GM21447 (cell line): Measurements from ENCODE around the gene TMEM127.
"Not testable (repeated sequence)": the region's sequence is repeated elsewhere in the genome, so short reads cannot be mapped to it uniquely, and the experiment has no call there.

Experiments
- ATAC-seq: cut with Tn5 transposase; IDR thresholded peaks from one replicate; pipeline ENCODE4 v1.9.1; 2021; ENCODE audit not compliant: unreplicated experiment

Gene TMEM127

GRCh38 chr2:96264656-96265348 is 995 bp downstream of the TMEM127 start:
- peak; percentile 5 for ATAC-seq

GRCh38 chr2:96264086-96264485 is 1.7 kb downstream of the TMEM127 start:
- no peak for ATAC-seq

- no peak for ATAC-seq
Observed at GRCh38 chr2:96262306-96262705, 3.5 kb downstream of the TMEM127 start.

GRCh38 chr2:96261328-96262003 is 4.3 kb downstream of the TMEM127 start:
- no peak for ATAC-seq

- ATAC-seq = peak; percentile 34
Observed at GRCh38 chr2:96260387-96261260, 5.2 kb downstream of the TMEM127 start.

- ATAC-seq = no peak
Observed at GRCh38 chr2:96259497-96259921, 6.3 kb downstream of the TMEM127 start.

- ATAC-seq = no peak
Observed at GRCh38 chr2:96258166-96259022, 7.4 kb downstream of the TMEM127 start.

GRCh38 chr2:96257744-96258143 is 8.1 kb downstream of the TMEM127 start:
- not testable (repeated sequence) for ATAC-seq

- no peak for ATAC-seq
Observed at GRCh38 chr2:96256611-96257113, 9.1 kb downstream of the TMEM127 start.

- no peak for ATAC-seq
Observed at GRCh38 chr2:96254571-96254970, 11.2 kb downstream of the TMEM127 start.

GRCh38 chr2:96253006-96253405 is 12.8 kb downstream of the TMEM127 start:
- no peak for ATAC-seq

GRCh38 chr2:96252526-96252925 is 13.3 kb downstream of the TMEM127 start:
- no peak for ATAC-seq

GRCh38 chr2:96251721-96252292 is 14.0 kb downstream of the TMEM127 start:
- no peak for ATAC-seq

GRCh38 chr2:96250188-96250587 is 15.6 kb downstream of the TMEM127 start:
- no peak for ATAC-seq

GRCh38 chr2:96249654-96250053 is 16.1 kb downstream of the TMEM127 start:
- no peak for ATAC-seq

GRCh38 chr2:96248624-96249023 is 17.2 kb downstream of the TMEM127 start:
- ATAC-seq = no peak

- ATAC-seq = no peak
Observed at GRCh38 chr2:96247896-96248295, 17.9 kb downstream of the TMEM127 start.

GRCh38 chr2:96247009-96247408 is 18.8 kb downstream of the TMEM127 start:
- no peak for ATAC-seq

- no peak for ATAC-seq
Observed at GRCh38 chr2:96245609-96246390, 20.0 kb downstream of the TMEM127 start.
